Skeletal muscle cell (primary cell): ENCODE results near the gene DNM1L.
A peak's percentile ranks its signal among the peaks of the same experiment; 100 is the strongest.
"Not testable (repeated sequence)": the region's sequence is repeated elsewhere in the genome, so short reads cannot be mapped to it uniquely, and the experiment has no call there.

Source experiments
- DNase-seq: peaks from one replicate; pipeline ENCODE4 v3.0.0-alpha.2; 2010; ENCODE audit warnings: low read depth
- H3K4me3 ChIP-seq: 2 replicates; pipeline ENCODE4 v1.5.1; 2011; ENCODE audit warnings: low read depth, mild to moderate bottlenecking, control low read depth, low read length, moderate library complexity

The DNM1L gene

GRCh38 chr12:32693036-32693435 lies 13.9 kb downstream of the DNM1L start:
- DNase-seq: no peak
- H3K4me3 ChIP-seq: no peak overlapping the region

GRCh38 chr12:32695787-32696186 lies 16.7 kb downstream of the DNM1L start:
- DNase-seq: no peak
- no peak overlapping the region for H3K4me3 ChIP-seq

DNA sequence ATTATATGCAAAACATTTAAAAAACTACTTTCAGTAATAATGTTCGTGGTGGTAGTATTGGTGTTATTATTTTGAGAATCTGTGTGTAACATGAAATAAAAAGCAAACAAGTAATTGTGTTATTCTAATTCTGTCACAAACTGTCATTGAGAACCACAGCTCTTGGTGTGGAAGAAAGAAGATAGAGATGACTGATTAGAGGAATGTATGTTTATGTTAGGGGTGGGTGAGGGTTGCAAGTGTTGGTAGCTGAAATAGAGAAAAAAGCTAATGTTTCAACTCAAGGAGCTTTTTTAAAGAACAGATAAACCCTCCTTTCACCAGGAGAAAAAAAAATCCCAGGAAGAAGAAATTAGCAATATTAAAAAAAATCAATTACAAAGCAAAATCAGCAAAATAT lies 18.3 kb downstream of the DNM1L start:
- no peak overlapping the region for H3K4me3 ChIP-seq
- no peak for DNase-seq

GRCh38 chr12:32698285-32698684 lies 19.2 kb downstream of the DNM1L start:
- DNase-seq: no peak
- H3K4me3 ChIP-seq: no peak overlapping the region

DNA sequence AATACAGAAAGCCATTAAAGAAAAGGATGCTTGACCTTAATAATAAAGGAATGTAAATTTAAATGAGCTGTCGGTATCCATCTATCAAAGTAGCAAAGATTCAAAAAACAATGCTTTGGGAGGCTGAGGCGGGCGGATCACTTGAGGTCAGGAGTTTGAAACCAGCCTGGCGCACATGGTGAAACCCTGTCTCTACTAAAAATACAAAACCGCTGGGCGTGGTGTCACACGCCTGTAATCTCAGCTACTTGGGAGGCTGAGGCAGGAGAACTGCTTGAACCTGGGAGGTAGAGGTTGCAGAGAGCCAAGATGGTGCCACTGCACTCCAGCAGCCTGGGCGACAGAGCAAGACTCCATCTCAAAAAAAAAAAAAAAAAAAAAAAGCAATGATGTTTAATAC lies 20.3 kb downstream of the DNM1L start:
- DNase-seq, H3K4me3 ChIP-seq: not testable (repeated sequence)

DNA sequence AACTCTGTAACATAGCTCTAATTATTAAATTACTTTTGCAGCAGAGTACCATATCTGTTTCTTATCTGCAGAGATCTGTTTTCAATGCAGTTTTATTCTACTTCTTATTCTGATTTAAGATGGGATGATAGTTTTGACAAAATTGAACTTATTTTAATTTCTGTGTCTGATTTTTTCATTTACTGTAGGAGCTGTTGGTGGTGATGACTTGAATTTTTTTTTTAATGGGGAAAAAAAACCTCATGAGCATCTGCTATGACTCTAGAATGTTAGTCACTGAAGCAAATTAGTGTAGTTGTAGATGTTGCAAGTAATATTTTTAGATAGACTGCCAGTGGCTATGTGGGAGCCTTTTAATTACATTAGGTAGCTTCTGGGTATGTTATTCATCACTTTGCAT lies 23.4 kb downstream of the DNM1L start:
- DNase-seq: no peak
- H3K4me3 ChIP-seq: no peak overlapping the region

GRCh38 chr12:32702946-32703345 lies 23.8 kb downstream of the DNM1L start:
- H3K4me3 ChIP-seq: no peak overlapping the region
- DNase-seq: no peak

- H3K4me3 ChIP-seq: no peak overlapping the region
- no peak for DNase-seq
Measured at GRCh38 chr12:32705783-32706182, 26.7 kb downstream of the DNM1L start.

- no peak overlapping the region for H3K4me3 ChIP-seq
- no peak for DNase-seq
Measured at GRCh38 chr12:32706335-32707024, 27.4 kb downstream of the DNM1L start.

- no peak for DNase-seq
- no peak overlapping the region for H3K4me3 ChIP-seq
Measured at GRCh38 chr12:32708926-32709325, 29.8 kb downstream of the DNM1L start.

GRCh38 chr12:32714772-32715171 lies 35.7 kb downstream of the DNM1L start:
- H3K4me3 ChIP-seq: no peak overlapping the region
- DNase-seq: no peak

- no peak overlapping the region for H3K4me3 ChIP-seq
- no peak for DNase-seq
Measured at GRCh38 chr12:32718926-32719325, 39.8 kb downstream of the DNM1L start.

DNA sequence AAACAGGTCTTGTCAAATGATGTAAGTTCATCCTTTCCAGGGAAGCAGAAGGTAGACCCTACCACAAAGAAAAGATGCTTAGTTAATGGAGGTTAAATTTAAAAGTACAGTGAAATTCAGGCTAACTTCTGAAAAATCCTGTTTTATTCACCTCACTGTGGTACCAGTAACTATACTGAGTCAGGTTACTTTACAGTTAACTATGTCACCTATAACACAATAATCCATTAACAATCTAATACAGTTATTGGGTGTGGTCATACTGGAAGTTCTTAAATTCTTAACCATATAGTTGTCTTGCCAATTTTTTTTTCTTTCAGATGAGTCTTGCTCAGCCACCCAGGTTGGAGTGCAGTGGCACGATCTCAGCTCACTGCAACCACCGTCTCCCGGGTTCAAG lies 46.2 kb downstream of the DNM1L start:
- H3K4me3 ChIP-seq, DNase-seq: not testable (repeated sequence)

DNA sequence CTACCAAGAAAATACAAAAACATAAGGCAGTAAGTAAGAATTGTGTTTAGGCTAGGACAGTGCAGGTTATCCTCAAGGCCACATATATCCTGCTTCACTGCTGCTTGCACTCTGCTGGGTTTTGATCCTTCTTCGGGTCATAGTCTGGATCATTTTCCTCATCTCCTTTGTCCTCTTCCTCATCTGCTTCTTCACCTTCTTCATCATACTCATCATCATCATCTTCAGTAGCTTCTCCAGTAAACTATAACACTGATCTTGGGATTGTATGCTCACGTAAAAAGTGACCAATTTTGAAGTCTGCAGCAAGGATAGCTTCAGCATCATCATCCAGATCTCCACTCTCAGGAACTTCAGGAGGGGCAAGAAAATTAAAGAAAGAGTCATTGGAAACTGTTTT lies 47.2 kb downstream of the DNM1L start:
- no peak for DNase-seq

DNA sequence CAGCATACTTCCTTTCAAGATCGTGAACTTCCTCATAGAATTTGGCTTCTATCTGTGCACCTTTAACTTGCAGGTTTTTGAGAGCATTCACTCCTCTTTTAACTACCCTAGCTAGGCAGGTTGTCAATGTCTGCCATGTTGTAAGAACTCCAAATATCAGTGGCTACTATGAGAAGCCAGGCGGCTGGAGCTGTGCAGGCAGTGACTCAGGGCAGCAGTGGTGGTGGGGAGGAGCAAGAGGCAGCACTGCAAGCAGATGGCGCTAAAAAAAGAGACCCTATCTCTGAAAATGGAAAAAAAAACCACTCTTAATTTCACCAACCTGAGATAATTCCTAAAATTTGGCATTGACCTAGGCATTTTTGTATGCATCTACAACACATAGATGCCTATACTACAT lies 48.1 kb downstream of the DNM1L start:
- H3K4me3 ChIP-seq: no peak overlapping the region

More for the DNA sequence above, 47.2 kb downstream of the DNM1L start:
- no peak overlapping the region for H3K4me3 ChIP-seq

GRCh38 chr12:32734952-32735351 lies 55.9 kb downstream of the DNM1L start:
- no peak for DNase-seq
- H3K4me3 ChIP-seq: no peak overlapping the region

More for the DNA sequence above, 48.1 kb downstream of the DNM1L start:
- DNase-seq: no peak

GRCh38 chr12:32736445-32736844 lies 57.3 kb downstream of the DNM1L start:
- no peak overlapping the region for H3K4me3 ChIP-seq
- DNase-seq: no peak

GRCh38 chr12:32737715-32738114 lies 58.6 kb downstream of the DNM1L start:
- no peak for DNase-seq
- H3K4me3 ChIP-seq: no peak overlapping the region

DNA sequence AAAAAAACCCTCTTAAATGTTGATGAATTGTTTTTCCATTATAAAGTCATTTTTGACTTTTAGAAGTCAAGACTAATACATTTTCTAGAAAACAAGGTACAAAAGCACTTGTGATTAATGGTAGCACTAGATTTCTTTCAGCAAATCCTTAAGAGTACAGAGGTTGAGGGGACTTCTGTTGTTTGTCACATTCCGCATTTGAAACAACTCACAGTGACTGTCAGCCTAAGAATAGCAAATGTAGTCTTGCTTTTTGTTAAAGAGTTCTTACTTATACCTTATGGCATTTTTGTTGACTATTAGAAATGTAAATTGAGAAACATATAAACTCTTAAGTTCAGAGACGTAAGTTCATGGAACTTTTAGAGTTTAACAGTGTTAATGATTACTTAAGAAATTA lies 60.2 kb downstream of the DNM1L start:
- no peak overlapping the region for H3K4me3 ChIP-seq
- DNase-seq: no peak

- no peak overlapping the region for H3K4me3 ChIP-seq
- no peak for DNase-seq
Measured at GRCh38 chr12:32742133-32742532, 63.0 kb downstream of the DNM1L start.

GRCh38 chr12:32743264-32743663 lies 64.2 kb downstream of the DNM1L start:
- no peak overlapping the region for H3K4me3 ChIP-seq
- DNase-seq: no peak

DNA sequence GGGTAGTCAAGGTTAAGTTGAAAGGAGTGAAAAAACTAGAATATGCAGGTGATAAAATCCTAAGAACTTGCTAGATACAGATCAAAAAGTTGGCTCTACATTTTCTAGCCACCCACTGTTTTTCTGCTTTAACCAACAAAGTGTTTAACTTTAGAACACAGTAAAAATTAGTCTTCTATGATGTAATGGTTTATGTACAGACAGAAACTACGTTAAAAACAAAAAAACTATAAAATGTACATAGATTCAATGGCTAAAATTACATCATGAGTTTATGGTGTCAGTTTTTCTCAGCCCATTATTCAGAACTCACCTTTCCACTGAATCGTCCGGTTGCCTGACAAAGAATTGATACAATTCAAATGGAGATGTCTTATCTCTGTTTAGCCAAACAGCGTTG lies 74.5 kb downstream of the DNM1L start:
- peak overlapping the region; percentile 100 for H3K4me3 ChIP-seq

More for the DNA sequence above, 74.5 kb downstream of the DNM1L start:
- DNase-seq: no peak
